HUES64 (cell line): ENCODE results near the gene ARCN1.

Experiments
- H3K27ac ChIP-seq: 2 replicates; pipeline ENCODE4 v1.7.0; 2013; ENCODE audit warnings: low read depth, low read length, inconsistent platforms
- H3K27me3 ChIP-seq: 2 replicates; pipeline ENCODE4 v1.6.1; 2013; ENCODE audit warnings: mild to moderate bottlenecking, low read length; ENCODE audit not compliant: insufficient read depth
- H3K36me3 ChIP-seq: 2 replicates; pipeline ENCODE4 v1.6.1; 2013; ENCODE audit warnings: mild to moderate bottlenecking, low read length; ENCODE audit not compliant: insufficient read depth
- H3K4me1 ChIP-seq: 2 replicates; pipeline ENCODE4 v1.6.1; 2013; ENCODE audit warnings: mild to moderate bottlenecking, low read length, moderate library complexity; ENCODE audit not compliant: insufficient read depth
- H3K4me3 ChIP-seq: 2 replicates; pipeline ENCODE4 v1.5.1; 2013; ENCODE audit warnings: mild to moderate bottlenecking, low read length, moderate library complexity
- H3K9ac ChIP-seq: 2 replicates; pipeline ENCODE4 v1.6.1; 2013; ENCODE audit warnings: mild to moderate bottlenecking, low read depth, low read length
- H3K9me3 ChIP-seq: 2 replicates; pipeline ENCODE4 v1.6.1; 2013; ENCODE audit warnings: low read depth, low read length; ENCODE audit not compliant: insufficient read depth
- WGBS: fragments of 150-250, 120-280 bp; methylation state at CpG from one replicate; pipeline ENCODE4 v1.1.7; 2013; ENCODE audit warnings: missing lambda C conversion rate; 5-methylcytosine and 5-hydroxymethylcytosine counted together

The ARCN1 gene

DNA sequence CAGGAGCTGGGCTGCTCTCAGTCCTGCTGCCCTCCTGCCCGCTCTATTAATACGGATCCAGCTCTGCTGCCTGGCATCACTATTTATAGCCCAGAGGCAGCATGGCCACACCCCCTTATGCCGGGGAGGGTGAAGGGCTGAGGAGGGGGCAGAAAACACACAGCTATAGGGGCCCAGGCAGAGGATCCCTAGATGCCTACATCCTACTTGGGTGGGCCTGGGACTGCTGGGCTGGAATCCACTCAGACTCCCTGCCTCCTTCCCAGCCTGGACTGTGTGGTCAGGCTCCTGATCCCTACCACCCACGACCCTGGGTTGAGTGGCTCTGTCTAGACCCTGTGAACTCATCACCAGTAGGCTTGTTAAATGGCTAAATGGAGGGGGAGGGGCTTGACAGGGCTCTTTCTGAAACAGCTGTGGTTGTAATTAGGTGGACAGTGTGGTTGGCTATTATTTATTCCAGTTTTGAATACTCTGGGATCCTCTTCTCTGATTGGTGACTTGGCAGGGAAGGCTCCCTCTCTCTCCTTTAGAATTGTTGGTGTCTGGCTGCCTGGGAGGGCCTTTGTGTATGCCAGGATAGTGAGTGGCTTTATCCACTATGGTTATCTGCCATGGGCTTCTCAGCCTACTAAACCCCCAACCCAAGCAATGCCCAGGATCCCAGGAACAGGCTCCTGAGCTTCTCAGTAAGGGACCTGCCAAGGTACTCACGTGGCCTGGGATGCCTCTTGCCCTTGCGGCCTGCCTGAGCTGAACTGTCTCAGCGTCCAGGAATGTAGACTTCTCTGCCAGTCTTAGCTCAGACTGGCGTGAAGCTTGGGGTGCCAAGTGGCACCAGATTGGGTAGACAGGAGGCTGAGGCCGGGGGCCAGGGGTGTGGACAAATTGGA, 50.4 kb downstream of the ARCN1 start:
- Histone ChIP-seq H3K36me3 (peaks cover 21% of the 10 kb centered on the region), H3K9ac (peak overlapping the region; percentile 19; the same call in 1 of the 2 replicates), H3K9me3 (no peaks in the 10 kb centered on the region), H3K27me3 (no peaks in the 10 kb centered on the region), H3K4me1 (peaks cover 43% of the 10 kb centered on the region), H3K27ac (no peak overlapping the region; the same call in 1 of the 2 replicates), H3K4me3 (peak overlapping the region; percentile 70)
- 62% methylated on average over 9 of the region's 9 CpGs for WGBS

DNA sequence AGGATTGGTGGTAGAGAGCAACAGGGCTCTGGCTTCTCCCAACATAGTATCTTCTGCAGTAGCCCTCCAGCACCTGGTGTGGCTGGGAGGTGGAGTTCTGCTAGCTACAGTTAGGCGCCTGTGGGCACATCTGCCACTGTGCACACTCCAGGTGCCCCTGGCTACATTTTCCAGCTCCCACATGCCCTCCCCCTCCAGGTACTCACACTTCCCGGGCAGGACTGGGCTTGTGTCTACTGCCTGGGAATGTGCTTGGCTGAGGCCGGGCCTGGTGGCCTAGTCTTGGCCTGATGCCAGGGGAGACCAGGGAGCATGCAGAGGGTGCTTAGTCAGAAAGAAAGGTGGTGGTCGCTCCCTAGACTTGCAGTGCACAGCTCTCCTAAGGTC, 51.1 kb downstream of the ARCN1 start:
- H3K9ac ChIP-seq: peak overlapping the region; percentile 19; the same call in 1 of the 2 replicates

DNA sequence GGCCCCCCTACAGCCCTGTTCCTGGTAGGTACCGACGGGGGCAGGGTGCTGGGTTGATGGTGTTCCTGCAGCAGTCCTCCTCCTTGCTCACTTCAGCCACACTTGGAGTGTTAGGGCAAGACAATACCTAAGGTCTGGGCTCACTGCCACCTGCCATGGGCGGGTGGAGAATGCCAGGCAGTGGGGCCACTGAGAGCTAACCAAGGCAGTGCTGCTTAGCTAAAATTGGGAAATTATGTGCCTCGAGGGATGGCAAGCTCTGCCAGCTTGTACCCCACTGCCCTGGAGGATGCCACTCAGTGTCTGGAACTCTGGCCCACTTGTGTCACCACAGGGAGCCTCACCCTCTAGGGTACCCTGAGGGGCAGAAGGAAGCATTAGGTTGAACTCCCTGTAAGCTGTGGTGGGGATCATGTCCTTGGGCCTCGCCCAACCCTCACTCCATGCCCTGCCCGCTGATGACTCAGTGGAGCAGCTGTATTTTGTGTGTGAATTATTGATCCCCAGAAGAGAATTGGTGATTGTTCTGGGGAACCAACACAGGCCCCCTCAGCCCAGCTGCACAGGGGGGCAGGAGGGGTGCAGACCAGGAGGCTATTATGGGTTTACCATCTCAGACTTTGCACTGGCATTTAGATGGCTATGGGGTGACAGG, 53.0 kb downstream of the ARCN1 start:
- Histone ChIP-seq H3K27me3 (no peaks in the 10 kb centered on the region), H3K4me3 (no peak overlapping the region), H3K27ac (no peak overlapping the region), H3K36me3 (peaks cover 44% of the 10 kb centered on the region), H3K9ac (no peak overlapping the region), H3K4me1 (peaks cover 21% of the 10 kb centered on the region), H3K9me3 (no peaks in the 10 kb centered on the region)
- WGBS: 96% methylated on average over 6 of the region's 6 CpGs

More for the DNA sequence above, 51.1 kb downstream of the ARCN1 start:
- Histone ChIP-seq H3K4me3 (no peak overlapping the region), H3K27ac (no peak overlapping the region), H3K4me1 (peaks cover 36% of the 10 kb centered on the region), H3K9me3 (no peaks in the 10 kb centered on the region), H3K27me3 (no peaks in the 10 kb centered on the region), H3K36me3 (peaks cover 27% of the 10 kb centered on the region)
- 85% methylated on average over 4 of the region's 4 CpGs for WGBS

DNA sequence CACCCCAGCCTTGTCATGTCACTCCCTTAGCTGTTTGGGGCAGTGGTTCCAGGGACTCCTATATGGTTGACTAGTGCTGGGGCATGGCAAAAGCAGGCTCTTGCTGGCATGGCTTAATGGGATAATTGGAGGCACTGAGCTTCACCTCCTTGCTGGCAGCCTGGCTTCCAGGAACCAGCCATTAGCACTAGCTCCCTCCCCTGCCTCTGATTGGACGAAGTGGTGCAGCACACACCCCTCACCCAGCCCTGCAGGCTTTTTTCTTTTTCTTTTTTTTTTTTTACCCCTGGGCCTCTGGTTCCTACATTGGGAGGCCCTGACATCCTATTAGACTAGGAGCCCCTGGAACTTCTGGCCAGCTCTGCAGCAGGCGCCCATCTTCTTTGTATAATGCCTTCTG, 53.8 kb downstream of the ARCN1 start:
- peaks cover 15% of the 10 kb centered on the region for H3K4me1 ChIP-seq
- no peak overlapping the region for H3K4me3 ChIP-seq
- no peaks in the 10 kb centered on the region for H3K27me3 ChIP-seq
- WGBS: 78% methylated on average over 2 of the region's 2 CpGs
- no peak overlapping the region for H3K9ac ChIP-seq
- no peak overlapping the region for H3K27ac ChIP-seq
- H3K9me3 ChIP-seq: no peaks in the 10 kb centered on the region
- H3K36me3 ChIP-seq: peaks cover 50% of the 10 kb centered on the region

DNA sequence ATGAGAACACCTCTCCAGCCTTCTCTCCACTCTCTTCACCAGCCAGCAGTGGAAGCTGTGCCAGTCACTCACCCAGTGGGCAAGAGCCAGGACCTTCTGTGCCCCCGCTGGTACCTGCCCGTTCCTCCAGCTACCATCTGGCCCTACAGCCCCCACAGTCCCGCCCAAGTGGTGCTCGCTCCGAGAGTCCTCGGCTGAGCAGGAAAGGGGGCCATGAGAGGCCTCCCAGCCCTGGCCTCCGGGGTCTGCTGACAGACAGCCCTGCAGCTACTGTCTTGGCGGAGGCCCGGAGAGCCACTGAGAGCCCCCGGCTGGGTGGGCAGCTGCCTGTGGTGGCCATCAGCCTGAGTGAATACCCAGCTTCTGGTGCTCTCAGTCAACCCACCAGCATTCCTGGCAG, 55.4 kb downstream of the ARCN1 start:
- H3K36me3 ChIP-seq: peaks cover 58% of the 10 kb centered on the region
- H3K27me3 ChIP-seq: no peaks in the 10 kb centered on the region
- H3K9me3 ChIP-seq: no peaks in the 10 kb centered on the region
- peaks cover 6% of the 10 kb centered on the region for H3K4me1 ChIP-seq
- H3K27ac ChIP-seq: no peak overlapping the region
- H3K4me3 ChIP-seq: no peak overlapping the region
- 96% methylated on average over 10 of the region's 10 CpGs for WGBS
- no peak overlapping the region for H3K9ac ChIP-seq

DNA sequence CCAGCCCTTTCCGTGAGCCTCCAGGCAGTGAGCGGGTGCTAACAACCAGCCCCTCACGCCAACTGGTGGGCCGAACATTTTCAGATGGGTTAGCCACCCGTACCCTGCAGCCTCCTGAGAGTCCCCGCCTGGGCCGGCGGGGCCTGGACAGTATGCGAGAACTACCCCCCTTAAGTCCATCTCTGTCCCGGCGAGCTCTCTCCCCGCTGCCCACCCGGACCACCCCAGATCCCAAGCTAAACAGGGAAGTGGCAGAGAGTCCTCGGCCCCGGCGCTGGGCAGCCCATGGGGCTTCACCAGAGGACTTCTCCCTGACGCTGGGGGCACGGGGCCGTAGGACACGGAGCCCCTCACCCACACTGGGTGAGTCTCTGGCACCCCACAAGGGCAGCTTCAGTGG, 55.8 kb downstream of the ARCN1 start:
- Histone ChIP-seq H3K27me3 (no peaks in the 10 kb centered on the region), H3K9ac (no peak overlapping the region), H3K4me1 (peaks cover 1% of the 10 kb centered on the region; the same call in 1 of the 2 replicates), H3K27ac (no peak overlapping the region), H3K36me3 (peaks cover 58% of the 10 kb centered on the region), H3K9me3 (no peaks in the 10 kb centered on the region), H3K4me3 (no peak overlapping the region)
- WGBS: 97% methylated on average over 20 of the region's 20 CpGs

DNA sequence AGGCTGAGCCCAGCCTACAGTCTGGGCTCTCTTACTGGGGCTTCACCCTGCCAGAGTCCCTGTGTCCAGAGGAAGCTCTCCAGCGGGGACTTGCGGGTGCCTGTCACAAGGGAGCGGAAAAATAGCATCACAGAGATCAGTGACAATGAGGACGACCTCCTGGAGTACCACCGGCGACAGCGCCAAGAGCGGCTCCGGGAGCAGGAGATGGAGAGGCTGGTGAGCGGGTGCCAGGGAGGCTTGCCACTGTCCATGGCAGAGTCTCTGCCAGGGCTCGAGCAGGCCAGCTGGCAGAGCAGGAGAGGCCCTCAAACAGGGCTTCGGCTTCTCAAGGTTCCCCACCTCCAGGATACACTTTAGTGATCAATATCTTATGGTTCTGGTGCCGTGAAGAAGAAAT, 56.2 kb downstream of the ARCN1 start:
- Histone ChIP-seq H3K36me3 (peaks cover 60% of the 10 kb centered on the region), H3K9ac (no peak overlapping the region), H3K4me3 (no peak overlapping the region), H3K9me3 (no peaks in the 10 kb centered on the region), H3K27ac (no peak overlapping the region), H3K27me3 (no peaks in the 10 kb centered on the region), H3K4me1 (peaks cover 1% of the 10 kb centered on the region; the same call in 1 of the 2 replicates)
- whole genome bisulfite sequencing: 94% methylated on average over 13 of the region's 13 CpGs

DNA sequence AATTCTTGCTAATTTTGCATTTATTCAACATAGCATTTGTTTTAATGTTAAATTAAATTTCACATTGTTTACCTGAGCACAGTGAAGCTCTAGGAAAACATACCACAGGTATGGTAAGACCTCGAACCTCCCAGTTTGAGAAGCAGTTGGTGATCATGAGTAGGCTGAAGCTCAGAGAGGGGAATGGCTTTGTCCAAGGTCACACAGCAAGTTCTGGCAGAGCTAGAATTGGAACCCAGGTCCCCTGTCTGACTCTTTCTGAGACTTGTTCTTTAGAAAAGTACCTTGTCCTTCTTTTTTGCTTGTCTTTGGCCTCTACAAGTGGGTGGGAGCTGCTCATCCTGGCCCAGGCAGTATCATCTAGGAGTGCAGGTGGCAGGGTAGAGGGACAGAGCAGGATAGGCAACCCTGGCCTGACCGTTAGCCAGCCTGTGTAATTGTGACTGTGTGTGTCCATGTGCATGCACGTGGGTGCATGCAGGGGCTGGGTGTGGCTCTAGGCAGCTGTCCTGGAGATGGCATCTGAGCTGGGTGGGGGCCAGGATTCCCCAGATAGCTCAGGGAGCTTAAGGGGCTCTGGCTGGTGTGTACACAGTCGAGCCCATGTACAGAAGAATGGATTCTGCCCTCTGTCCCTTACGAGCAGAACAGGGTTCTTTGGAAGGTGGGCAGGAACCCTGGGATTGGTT, 56.8 kb downstream of the ARCN1 start:
- Histone ChIP-seq H3K36me3 (peaks cover 64% of the 10 kb centered on the region), H3K27ac (no peak overlapping the region), H3K9me3 (no peaks in the 10 kb centered on the region), H3K4me1 (peaks cover 7% of the 10 kb centered on the region), H3K4me3 (no peak overlapping the region), H3K27me3 (no peaks in the 10 kb centered on the region), H3K9ac (no peak overlapping the region)
- 90% methylated on average over 5 of the region's 5 CpGs for WGBS

DNA sequence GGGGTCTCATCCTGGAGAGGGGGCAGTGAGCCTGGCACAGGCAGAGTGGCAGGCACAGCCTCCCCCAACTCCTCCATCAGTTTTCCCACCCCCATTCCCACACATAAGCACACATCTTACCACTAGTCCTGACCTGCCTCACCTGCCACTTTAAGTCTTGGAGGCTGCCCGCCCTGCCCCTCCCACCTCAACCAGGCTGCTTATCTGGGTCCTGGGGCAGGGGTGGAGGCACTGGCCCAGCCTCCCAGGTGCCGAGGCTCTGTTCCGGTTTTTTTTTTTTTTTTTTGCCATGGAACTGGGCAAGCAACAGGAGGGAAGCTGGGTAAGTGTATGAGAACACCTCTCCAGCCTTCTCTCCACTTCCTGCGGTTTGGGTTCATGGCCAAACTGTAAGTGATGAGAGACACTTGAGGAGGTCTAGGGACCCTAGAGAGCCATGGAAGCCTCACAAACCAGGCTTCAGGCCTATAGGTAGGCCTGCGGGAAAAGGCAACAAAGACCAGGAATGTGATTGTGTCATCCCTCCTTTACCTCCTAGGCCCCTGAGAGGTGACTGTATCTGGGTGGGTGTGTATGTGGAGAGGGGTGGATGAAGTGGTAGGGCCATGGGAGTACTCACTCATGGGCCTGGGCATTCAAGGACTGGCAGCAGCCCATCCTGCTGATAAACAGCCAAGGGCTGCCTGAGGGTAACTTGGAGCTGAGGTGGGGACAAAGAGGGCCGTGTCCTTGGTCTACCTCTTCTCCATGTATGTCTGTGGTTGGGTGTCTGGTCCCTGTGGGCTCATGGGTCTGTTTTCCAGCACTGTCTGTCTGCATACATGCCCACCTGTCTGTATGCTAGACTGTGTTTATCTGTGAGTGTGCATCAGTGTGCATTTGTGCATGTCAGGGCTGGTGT, 57.8 kb downstream of the ARCN1 start:
- peaks cover 59% of the 10 kb centered on the region for H3K36me3 ChIP-seq
- WGBS: 95% methylated on average over 6 of the region's 6 CpGs
- H3K4me3 ChIP-seq: no peak overlapping the region
- no peaks in the 10 kb centered on the region for H3K27me3 ChIP-seq
- no peaks in the 10 kb centered on the region for H3K9me3 ChIP-seq
- H3K4me1 ChIP-seq: peaks cover 12% of the 10 kb centered on the region
- no peak overlapping the region for H3K9ac ChIP-seq
- H3K27ac ChIP-seq: no peak overlapping the region

DNA sequence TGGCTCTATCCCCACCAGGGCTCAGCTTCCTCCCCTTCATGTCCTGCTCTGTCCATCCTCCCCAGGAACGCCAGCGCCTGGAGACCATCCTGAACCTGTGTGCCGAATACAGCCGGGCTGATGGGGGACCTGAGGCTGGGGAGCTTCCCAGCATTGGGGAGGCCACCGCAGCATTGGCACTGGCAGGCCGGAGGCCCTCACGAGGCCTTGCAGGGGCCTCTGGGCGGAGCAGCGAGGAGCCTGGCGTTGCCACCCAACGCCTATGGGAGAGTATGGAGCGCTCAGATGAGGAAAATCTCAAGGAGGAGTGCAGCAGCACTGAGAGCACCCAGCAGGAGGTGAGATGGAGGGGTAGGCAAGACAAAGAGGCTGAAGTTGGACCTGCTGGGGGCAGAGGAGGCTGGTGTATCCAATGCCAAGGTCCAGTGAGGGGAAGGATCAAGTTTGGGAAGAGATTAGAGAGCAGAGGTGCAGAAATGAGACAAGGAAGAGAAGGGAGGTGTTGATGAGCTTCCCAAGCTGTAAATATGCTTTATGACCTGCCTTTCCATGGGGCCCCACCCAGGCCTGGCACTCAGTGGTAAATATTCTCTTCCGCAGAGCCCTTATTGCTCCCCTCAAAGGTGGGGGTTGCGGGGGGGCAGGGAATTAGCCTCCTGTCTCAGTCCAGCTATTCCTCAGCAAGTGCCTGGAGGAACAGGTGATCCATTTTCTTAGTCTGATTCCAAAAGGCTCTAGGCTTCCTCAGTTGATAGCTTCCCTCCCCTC, 59.1 kb downstream of the ARCN1 start:
- no peak overlapping the region for H3K27ac ChIP-seq
- peaks cover 20% of the 10 kb centered on the region for H3K4me1 ChIP-seq
- H3K9me3 ChIP-seq: no peaks in the 10 kb centered on the region
- no peak overlapping the region for H3K4me3 ChIP-seq
- H3K27me3 ChIP-seq: no peaks in the 10 kb centered on the region
- H3K36me3 ChIP-seq: peaks cover 58% of the 10 kb centered on the region
- WGBS: 95% methylated on average over 14 of the region's 14 CpGs
- no peak overlapping the region for H3K9ac ChIP-seq
